GM10847 (cell line): ENCODE data around the gene HIPK1.

Experiments
- POLR2A ChIP-seq: IDR thresholded peaks from 2 replicates; pipeline ENCODE4 v1.6.1; 2011; ENCODE audit not compliant: insufficient read length; ENCODE audit errors: extremely low read depth

HIPK1 gene

DNA sequence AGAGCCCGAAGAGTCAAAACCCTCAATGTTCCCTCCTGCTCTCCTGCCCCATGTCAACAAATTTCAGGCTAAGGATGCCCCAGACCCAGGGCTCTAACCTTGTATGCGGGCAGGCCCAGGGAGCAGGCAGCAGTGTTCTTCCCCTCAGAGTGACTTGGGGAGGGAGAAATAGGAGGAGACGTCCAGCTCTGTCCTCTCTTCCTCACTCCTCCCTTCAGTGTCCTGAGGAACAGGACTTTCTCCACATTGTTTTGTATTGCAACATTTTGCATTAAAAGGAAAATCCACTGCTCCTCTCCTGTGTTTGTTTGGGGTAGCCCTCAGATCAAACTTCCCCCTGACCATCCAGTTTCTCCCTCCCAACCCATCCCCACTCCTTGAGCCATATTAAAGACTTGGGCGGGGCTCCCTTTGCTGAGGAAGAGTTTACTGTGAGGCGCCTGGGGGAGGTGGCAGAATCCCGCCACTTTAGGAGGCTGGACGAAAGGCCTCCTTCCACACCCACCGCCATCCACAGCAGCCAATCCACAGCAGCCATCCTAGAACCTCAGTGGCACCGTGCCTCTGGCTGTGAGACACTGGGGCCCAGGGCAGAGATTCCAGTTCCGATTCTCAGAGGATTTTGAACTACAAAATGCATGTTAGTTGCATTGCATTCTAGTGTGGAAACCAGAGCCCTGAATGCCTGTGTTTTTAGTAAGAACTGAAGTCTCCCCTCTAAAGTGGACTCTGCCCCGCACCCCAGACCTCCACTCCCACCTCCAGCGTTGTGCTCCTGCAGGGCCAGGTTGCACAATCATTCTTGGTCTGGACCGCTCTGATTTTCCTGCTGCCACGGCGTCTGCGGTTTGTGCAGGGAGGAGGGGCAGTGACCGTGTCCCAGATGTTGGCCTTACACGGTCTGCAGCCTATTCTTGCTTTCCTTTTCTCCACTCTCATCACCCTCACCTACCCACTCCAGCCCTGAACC, 53.1 kb downstream of the HIPK1 start:
- no peak for TF ChIP-seq POLR2A

DNA sequence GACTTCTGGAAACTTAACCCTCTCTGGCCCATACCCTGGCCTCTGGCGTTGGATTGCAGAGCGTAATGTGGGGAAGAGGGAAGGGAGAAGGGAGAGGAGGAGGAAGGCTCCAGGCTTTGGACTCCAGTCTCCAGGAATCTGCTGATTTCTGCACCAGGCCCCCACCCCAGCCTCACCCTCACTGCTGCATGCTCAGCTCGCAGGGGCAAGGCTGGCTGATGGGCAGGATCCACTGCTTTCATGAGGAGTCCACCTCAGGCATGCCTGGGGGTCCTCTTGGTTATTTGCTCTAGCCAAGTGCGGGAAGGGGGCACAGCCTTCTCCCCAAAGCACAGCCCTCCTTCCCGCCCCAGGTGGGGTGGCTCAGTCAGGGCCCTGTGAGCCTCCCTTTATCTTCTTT, 53.8 kb downstream of the HIPK1 start:
- TF ChIP-seq POLR2A, result no peak

DNA sequence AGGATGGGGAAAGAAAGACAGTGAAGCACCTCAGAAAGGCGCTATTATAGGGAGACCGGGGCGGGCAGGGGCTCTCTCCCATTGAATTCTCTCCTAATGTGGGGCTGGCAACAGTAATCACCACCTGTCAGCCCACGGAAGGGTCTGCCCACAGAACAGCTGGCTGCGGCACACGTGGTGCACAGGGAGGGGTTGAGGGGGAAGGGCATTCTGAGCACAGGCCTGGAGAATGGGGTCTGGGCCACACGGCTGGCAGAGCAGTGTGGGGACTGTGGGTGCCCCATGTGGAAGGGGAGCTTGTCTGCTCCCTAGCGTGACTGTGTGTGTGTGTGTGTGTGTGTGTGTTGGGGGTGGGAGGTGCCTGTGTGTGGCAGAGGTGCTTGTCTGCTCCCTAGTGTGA, 54.3 kb downstream of the HIPK1 start:
- TF ChIP-seq POLR2A, result no peak

DNA sequence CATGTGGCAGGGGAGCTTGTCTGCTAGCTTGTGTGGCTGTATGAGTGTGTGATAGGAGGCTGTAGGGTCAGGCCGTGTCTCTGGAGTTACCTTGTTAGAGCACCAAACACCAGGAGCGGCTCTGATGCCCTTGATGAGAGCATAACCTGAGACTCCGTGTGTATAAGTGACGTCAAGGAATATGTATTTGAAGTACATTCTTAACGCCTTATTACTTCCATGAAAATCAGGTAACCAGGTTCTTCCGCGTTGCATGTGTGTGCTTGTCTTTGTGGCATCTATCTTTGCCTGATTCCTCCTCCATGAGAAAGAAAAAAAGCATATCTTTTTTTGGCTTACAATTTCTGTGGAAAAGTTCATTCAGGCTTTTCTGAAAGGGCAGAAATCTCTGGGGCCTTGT, 54.7 kb downstream of the HIPK1 start:
- no peak for TF ChIP-seq POLR2A

DNA sequence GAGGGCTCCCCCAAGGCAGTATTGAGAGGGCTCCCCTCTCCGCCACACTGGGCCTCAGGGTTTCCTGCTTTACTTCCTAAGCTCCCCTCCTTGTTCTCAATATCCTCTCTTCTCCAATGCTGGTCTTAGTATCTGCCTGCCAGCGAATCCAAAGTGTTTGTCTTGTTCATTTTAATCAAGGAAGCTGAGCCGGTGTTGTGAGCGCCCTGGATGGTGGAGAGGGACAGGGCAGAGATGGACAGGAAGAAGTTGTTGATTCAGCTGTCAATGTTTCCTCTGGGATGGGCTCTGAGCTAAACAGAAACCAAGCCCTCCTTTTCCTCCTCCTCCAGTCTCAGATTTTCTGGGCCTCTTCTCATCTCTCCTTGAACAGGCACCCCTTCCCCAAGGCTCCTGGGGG, 55.6 kb downstream of the HIPK1 start:
- no peak for TF ChIP-seq POLR2A

DNA sequence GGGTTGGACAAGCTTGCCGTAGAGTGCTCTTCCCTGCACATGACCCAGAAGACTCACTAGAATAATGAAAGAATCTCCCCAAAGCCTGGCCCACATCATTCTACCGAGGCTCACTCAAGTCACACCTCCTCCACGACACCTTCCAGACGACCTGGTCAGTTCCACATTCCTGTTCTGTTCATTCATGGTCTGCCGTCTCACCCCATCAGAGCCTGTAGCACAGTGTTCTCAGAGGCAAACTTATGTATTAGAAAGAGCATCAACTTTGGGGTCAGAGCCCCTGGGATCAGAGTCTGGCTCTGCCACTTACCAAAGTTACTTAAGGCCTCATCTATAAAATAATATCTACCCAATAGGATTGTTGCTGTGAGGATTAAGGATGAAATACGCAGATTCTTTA, 57.7 kb downstream of the HIPK1 start:
- TF ChIP-seq POLR2A, result no peak

DNA sequence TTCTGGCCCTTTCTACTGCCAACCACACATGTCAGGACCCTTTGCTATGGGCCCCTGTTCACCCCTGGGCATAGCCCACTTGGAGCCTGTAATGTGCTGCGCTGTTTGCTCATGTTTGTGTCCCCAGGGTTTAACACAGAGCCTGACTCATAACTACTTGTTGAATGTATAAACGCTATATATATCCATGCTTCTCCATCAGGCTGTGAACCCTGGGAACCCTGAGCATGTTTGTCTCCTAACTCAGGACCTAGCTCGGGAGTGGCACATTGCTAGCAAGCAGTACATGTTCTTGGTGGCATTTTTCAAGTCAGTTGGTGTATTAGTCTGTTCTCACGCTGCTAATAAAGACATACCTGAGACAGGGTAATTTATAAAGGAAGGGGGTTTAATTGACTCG, 58.1 kb downstream of the HIPK1 start:
- no peak for TF ChIP-seq POLR2A

DNA sequence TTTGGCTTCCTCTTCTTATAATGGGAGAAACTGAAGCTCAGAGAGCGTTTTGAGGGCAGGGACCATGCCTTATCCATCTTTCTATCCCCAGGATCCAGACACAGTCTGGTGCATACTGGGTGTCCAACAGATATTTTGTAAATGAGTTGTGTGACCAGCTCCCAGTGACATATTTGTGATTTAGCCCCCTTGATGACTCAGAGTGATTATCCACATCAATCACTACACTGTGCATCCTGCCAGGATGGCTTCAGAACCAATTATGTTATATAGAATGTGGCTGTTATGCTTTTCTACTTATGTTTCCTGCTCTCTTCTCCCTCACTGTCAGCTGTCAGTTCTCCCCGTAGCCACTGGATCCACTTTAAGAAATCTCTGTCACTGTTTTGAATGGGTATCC, 61.4 kb downstream of the HIPK1 start:
- no peak for TF ChIP-seq POLR2A

DNA sequence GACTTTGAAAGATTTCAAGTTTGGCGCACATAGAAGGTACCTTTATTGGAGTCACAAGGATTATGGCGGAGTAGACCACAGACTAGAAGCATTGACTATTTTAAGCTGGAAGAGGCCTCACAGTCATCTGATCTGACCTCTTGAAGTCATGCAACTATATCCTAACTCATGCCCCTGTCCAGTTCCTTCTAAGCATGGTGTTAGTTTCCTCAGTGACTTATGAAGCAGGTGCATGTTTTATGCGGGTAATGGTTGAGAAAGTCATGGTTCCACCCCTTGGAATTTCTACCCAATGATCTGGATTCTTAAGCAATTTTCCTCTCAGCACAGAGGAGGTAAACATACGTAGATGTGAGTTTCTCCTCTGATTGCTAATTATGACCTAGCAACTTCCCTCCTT, 61.8 kb downstream of the HIPK1 start:
- TF ChIP-seq POLR2A, result no peak

DNA sequence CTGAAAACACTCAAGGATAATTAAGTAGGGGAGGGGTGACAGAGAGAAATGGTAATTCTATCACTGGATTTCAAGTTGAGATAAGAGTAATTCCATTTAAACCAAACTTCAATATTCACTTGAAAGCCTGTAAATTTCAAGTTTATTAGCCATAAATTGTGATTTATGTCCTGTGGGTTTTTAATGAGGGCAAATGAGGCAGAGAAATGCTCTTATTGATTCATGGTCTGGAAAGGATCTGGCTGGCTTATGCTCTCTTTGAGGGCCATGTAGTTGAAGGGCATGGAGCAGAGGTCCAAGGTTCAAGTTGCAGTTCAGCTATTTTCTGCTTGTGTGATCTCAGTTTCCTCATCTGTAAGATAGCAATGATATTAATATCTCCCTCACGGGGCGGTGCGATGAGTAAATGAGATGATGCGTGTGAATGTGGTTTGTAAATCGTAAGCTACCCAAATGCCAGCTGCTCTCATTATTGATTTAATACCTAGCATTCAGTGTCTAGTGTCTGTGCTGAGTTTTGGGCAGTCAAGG, 62.4 kb downstream of the HIPK1 start:
- TF ChIP-seq POLR2A, result no peak

DNA sequence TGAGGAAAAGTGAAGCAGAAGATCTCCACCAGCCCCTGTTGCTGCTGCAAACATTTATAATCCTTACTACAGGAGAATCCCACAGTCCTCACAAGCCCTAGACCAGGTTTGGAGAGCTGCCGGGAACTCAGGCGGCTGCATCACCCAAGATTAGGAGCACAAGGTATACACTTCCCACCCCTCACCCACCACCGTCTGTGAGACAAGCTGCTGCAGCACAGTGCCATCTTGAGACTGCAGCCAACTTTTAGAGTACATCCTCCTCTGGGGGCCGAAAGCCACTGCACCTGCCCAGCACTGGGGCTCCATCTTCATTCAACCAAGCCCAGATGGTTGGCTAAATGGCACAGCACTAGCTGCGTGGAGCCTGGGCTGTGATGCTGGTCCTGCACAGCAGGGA, 63.9 kb downstream of the HIPK1 start:
- no peak for TF ChIP-seq POLR2A

DNA sequence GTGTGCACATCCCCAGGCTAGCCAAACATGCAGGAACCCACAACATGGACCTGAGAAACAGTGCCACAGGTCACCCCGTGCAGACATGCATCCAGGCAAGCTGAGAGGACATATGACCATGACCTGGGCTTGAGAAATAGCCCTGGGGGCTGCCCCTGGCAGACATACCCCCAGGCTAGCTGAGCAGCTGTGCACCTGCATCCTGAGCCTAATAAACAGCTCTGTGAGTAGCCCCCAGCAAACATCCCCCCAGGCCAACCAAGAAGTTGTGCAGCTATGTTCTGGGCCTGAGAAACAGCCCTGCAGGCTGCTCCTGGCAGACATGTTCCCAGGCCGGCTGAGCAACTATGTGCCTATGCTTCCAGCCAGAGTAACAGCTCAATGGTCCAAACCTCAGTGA, 64.6 kb downstream of the HIPK1 start:
- TF ChIP-seq POLR2A, result no peak

DNA sequence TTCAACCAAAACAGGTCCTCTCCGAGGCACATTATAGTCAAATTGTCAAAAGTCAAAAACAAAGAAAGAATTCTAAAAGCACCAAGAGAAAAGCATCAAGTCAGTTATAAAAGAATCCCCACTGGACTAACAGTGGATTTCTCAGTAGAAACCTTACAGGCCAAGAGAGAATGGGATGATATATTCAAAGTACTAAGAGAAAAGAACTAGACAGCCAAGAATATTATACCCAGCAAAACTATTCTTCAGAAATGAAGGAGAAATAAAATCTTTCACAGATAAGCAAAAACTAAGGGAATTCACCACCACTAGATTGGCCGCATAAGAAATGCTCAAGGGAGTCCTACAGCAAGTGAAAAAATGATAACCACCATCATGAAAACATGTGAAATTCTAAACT, 66.3 kb downstream of the HIPK1 start:
- TF ChIP-seq POLR2A, result no peak

DNA sequence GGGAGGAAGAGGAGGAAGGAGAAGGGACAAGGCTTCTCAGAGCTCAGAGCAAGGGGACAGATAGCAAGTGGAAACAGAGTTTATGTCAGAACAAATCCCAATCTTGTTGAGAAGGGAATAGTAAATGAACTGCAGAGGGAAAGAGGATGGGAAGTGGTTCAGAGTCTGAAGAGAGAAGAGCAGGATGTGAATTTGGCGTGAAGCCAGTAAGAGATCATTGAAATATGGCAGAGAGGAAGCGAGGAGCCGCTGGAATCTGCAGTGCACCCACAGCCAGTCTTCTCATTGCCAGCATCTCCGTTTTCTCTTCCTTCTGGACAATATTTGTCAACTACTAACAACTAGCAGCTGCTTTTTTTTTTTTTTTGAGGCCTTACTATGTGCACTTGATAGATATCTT, 69.2 kb downstream of the HIPK1 start:
- no peak for TF ChIP-seq POLR2A

DNA sequence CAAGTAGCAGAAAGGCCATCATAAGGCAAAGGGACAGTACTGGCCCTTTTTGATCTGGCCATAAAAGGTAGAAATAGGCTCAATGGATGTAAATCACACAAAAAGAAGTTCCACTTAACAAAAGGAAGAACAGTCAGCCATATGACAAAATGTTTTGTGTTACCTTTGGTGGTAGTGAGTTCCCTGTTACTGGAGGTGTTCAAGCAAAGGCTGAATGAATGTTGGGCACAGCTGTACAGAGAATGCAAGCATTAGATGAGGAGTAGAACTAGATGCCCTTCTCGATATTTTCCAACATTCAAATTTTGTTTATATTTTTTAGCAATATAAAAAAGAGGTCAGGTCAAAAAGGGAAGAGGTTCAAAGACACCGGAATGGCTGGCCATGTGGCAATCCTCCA, 70.1 kb downstream of the HIPK1 start:
- TF ChIP-seq POLR2A, result no peak

DNA sequence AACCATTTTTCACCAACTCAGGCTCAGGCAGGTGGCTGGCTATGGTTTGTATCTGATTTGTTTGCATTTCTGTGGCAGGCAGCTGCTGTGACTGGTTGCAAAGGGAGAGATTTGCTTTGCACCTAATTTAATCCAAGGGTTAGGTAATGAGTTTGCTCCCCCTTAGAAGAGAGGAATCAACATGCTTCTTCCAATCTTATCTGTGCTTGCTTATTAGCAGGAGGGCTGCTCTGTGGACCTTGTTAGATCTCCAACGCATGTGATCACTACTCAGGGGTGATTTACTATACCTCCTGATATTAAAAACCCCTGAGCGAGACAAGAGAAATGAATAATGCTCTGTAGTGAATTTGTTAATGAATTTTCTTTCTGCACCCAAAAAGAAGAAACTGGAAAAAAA, 70.7 kb downstream of the HIPK1 start:
- TF ChIP-seq POLR2A, result no peak

DNA sequence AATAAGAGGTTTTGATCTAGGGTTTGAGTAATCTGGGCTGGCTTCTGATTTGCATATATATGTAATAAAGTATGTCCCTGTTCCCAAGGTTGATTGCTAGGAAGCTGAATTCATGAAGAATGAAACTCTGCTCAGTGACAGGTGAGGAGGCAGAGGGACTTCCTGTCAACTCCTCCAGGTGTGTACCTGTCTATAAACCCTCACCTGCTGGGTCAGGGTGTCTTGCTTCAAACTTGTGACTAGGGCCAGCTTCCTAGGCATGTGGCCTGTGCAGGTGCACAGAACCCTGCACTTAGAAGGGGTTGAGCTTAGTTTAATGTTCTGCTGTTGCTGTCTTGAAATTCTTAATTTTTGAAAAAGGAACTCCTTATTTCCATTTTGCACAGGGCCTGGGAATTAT, 71.3 kb downstream of the HIPK1 start:
- TF ChIP-seq POLR2A, result no peak
